Progenitor cell of endocrine pancreas (in vitro differentiated cells): ENCODE measurements around the gene C19orf67. TPM values are rescaled to one million over a fixed set of nuclear protein-coding genes. Genes with fewer than 3 reads are reported as not detected.
A peak's percentile ranks its signal among the peaks of the same experiment; 100 is the strongest.

ENCODE experiments used
- DNase-seq: peaks from one replicate; pipeline ENCODE4 v3.0.0; 2021; ENCODE audit warnings: low spot score; ENCODE audit not compliant: unreplicated experiment
- H3K27ac Mint-ChIP-seq: 2 replicates; pipeline ENCODE4 v1.8.0; 2021; ENCODE audit warnings: mild to moderate bottlenecking, moderate library complexity, mixed read lengths
- H3K27me3 Mint-ChIP-seq: 2 replicates; pipeline ENCODE4 v1.8.0; 2021; ENCODE audit warnings: mixed read lengths
- H3K36me3 Mint-ChIP-seq: 2 replicates; pipeline ENCODE4 v1.8.0; 2022; ENCODE audit warnings: mixed read lengths; ENCODE audit not compliant: insufficient read depth
- H3K4me1 Mint-ChIP-seq: 2 replicates; pipeline ENCODE4 v1.8.0; 2021; ENCODE audit warnings: low read depth, mixed read lengths
- H3K4me3 Mint-ChIP-seq: 2 replicates; pipeline ENCODE4 v1.8.0; 2021; ENCODE audit warnings: low read depth, mild to moderate bottlenecking, moderate library complexity, mixed read lengths
- H3K9me3 Mint-ChIP-seq: 2 replicates; pipeline ENCODE4 v1.8.0; 2021; ENCODE audit warnings: low read depth, mixed read lengths
- total RNA-seq: library from RNA; stranded (reverse); gene quantifications from 2 replicates; pipeline ENCODE4 v1.2.1, GENCODE V29; 2021
- TF ChIP-seq, protein P1 (sequence below): fragments of 200-600 bp; sonication (generic); IDR thresholded peaks from one replicate; pipeline ENCODE4 v1.5.0; 2021; ENCODE audit warnings: antibody characterized with exemption, mild to moderate bottlenecking; ENCODE audit not compliant: unreplicated experiment

The C19orf67 gene
- total RNA-seq, 1 donor from 2014 or later, result 0.43 TPM

- no peak for DNase-seq
- Mint-ChIP-seq H3K36me3 (peaks cover 2% of the 10 kb centered on the region), H3K4me3 (peak overlapping the region; percentile 93), H3K4me1 (peaks cover 11% of the 10 kb centered on the region), H3K27me3 (no peaks in the 10 kb centered on the region), H3K27ac (peak overlapping the region; percentile 98), H3K9me3 (no peaks in the 10 kb centered on the region)
- TF ChIP-seq, protein P1, sequence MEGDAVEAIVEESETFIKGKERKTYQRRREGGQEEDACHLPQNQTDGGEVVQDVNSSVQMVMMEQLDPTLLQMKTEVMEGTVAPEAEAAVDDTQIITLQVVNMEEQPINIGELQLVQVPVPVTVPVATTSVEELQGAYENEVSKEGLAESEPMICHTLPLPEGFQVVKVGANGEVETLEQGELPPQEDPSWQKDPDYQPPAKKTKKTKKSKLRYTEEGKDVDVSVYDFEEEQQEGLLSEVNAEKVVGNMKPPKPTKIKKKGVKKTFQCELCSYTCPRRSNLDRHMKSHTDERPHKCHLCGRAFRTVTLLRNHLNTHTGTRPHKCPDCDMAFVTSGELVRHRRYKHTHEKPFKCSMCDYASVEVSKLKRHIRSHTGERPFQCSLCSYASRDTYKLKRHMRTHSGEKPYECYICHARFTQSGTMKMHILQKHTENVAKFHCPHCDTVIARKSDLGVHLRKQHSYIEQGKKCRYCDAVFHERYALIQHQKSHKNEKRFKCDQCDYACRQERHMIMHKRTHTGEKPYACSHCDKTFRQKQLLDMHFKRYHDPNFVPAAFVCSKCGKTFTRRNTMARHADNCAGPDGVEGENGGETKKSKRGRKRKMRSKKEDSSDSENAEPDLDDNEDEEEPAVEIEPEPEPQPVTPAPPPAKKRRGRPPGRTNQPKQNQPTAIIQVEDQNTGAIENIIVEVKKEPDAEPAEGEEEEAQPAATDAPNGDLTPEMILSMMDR, result no peak
Observed at GRCh38 chr19:14081797-14082674, 3.5 kb downstream of the C19orf67 start.

GRCh38 chr19:14080887-14081796, 4.4 kb downstream of the C19orf67 start:
- peak; percentile 98 for DNase-seq
- Mint-ChIP-seq H3K27me3 (no peaks in the 10 kb centered on the region), H3K36me3 (peaks cover 2% of the 10 kb centered on the region), H3K4me1 (peaks cover 11% of the 10 kb centered on the region), H3K9me3 (no peaks in the 10 kb centered on the region), H3K27ac (peak overlapping the region; percentile 98), H3K4me3 (peak overlapping the region; percentile 93)
- TF ChIP-seq, protein P1, result no peak

- no peak overlapping the region for H3K27ac Mint-ChIP-seq
- no peaks in the 10 kb centered on the region for H3K36me3 Mint-ChIP-seq
- DNase-seq, result no peak
- peaks cover 14% of the 10 kb centered on the region for H3K4me1 Mint-ChIP-seq
- no peak overlapping the region for H3K4me3 Mint-ChIP-seq
- H3K9me3 Mint-ChIP-seq, result no peaks in the 10 kb centered on the region
- TF ChIP-seq, protein P1, result no peak
- H3K27me3 Mint-ChIP-seq, result no peaks in the 10 kb centered on the region
Observed at GRCh38 chr19:14078411-14078810, 7.2 kb downstream of the C19orf67 start.

GRCh38 chr19:14073925-14074838, 11.4 kb downstream of the C19orf67 start:
- Mint-ChIP-seq H3K27ac (no peak overlapping the region), H3K27me3 (peaks cover 11% of the 10 kb centered on the region), H3K4me1 (peaks cover 6% of the 10 kb centered on the region)

More at GRCh38 chr19:14073925-14074838, 11.4 kb downstream of the C19orf67 start:
- no peak for DNase-seq
- no peaks in the 10 kb centered on the region for H3K9me3 Mint-ChIP-seq
- TF ChIP-seq, protein P1, result no peak
- no peaks in the 10 kb centered on the region for H3K36me3 Mint-ChIP-seq
- peak overlapping the region; percentile 86 for H3K4me3 Mint-ChIP-seq
